RWPE1 (cell line): Measurements from ENCODE around the gene KDR.
A peak's percentile ranks its signal among the peaks of the same experiment; 100 is the strongest.

ENCODE experiments used
- CTCF ChIA-PET: fragments of 350-600 bp; sonication (Branson Sonifier 250); formaldehyde crosslinking; extraction: SDS; loops from one replicate; lab custom pipeline; 2021; lab: Yijun Ruan, JAX
- POLR2A ChIA-PET: fragments of 400-600 bp; formaldehyde crosslinking; extraction: SDS; loops from one replicate; lab custom pipeline; 2020; ENCODE audit warnings: antibody characterized with exemption; ENCODE audit not compliant: low non-redundant PET; lab: Yijun Ruan, JAX
- DNase-seq: peaks from one replicate; pipeline ENCODE4 v3.0.0; 2012; ENCODE audit warnings: low spot score
- H3K27ac ChIP-seq: fragments of 450-650 bp; 2 replicates; pipeline ENCODE4 v1.5.1; 2017
- CTCF ChIP-seq: fragments of 450-650 bp; conservative IDR thresholded peaks from 2 replicates; pipeline ENCODE4 v1.5.1; 2017; ENCODE audit warnings: low read depth, mild to moderate bottlenecking

The KDR gene

GRCh38 chr4:55035892-55036291, 89.5 kb downstream of the KDR start:
- POLR2A ChIA-PET, result no interaction called here
- no peak for TF ChIP-seq CTCF
- peak overlapping the region; percentile 71 for H3K27ac ChIP-seq
- DNase-seq, result no peak
- CTCF ChIA-PET, result interaction anchor here (0.6 kb wide), 1 partner anchor 397 kb away, joined by 4 read pairs; no protein-coding TSS in a partner anchor

- CTCF ChIA-PET, result interaction anchor here (0.7 kb wide), 1 partner anchor 24 kb away, joined by 3 read pairs; no protein-coding TSS in a partner anchor
- DNase-seq, result no peak
These were observed 92.1 kb downstream of the KDR start for GRCh38 chr4:55033296-55033695.

GRCh38 chr4:55032788-55033187, 92.6 kb downstream of the KDR start:
- TF ChIP-seq CTCF, result no peak
- DNase-seq, result no peak
- CTCF ChIA-PET, result interaction anchor here (0.6 to 0.7 kb wide), 2 partner anchors 24 to 256 kb away, joined by 3 read pairs; no protein-coding TSS in a partner anchor
- no peak overlapping the region for H3K27ac ChIP-seq
- POLR2A ChIA-PET, result no interaction called here

More at GRCh38 chr4:55033296-55033695, 92.1 kb downstream of the KDR start:
- H3K27ac ChIP-seq, result no peak overlapping the region
- POLR2A ChIA-PET, result no interaction called here
- TF ChIP-seq CTCF, result no peak

GRCh38 chr4:55032179-55032578, 93.2 kb downstream of the KDR start:
- no peak for DNase-seq
- CTCF ChIA-PET, result no interaction called here

GRCh38 chr4:55031158-55031557, 94.2 kb downstream of the KDR start:
- no peak overlapping the region for H3K27ac ChIP-seq
- POLR2A ChIA-PET, result no interaction called here
- CTCF ChIA-PET, result interaction anchor here (0.5 kb wide), 1 partner anchor 52 kb away, joined by 5 read pairs; no protein-coding TSS in a partner anchor
- no peak for TF ChIP-seq CTCF
- DNase-seq, result no peak

More at GRCh38 chr4:55032179-55032578, 93.2 kb downstream of the KDR start:
- no peak overlapping the region for H3K27ac ChIP-seq
- POLR2A ChIA-PET, result no interaction called here
- TF ChIP-seq CTCF, result no peak

- ChIA-PET POLR2A (no interaction called here), CTCF (interaction anchor here (0.6 kb wide), 1 partner anchor 564 kb away, joined by 3 read pairs; no protein-coding TSS in a partner anchor)
- no peak for TF ChIP-seq CTCF
- DNase-seq, result no peak
- no peak overlapping the region for H3K27ac ChIP-seq
These were observed 94.8 kb downstream of the KDR start for GRCh38 chr4:55030589-55030988.
